B cell (primary cell): ENCODE measurements around the gene HOXA10. TPM values are rescaled to one million over a fixed set of nuclear protein-coding genes. Genes with fewer than 3 reads are reported as not detected.
A peak's percentile ranks its signal among the peaks of the same experiment; 100 is the strongest.

Experiments used
- ATAC-seq: fragments of 200-7000 bp; cut with Tn5 transposase; one replicate; pipeline ENCODE4 v1.10.0; 2021; ENCODE audit warnings: low read depth, mild to moderate bottlenecking, moderate number of reproducible peaks, moderate library complexity
- CTCF ChIA-PET: fragments of 350-600 bp; sonication (Branson Sonifier 250); formaldehyde crosslinking; loops from one replicate; lab custom pipeline; 2021; ENCODE audit warnings: antibody characterized with exemption, inconsistent platforms; lab: Charles Lee
- POLR2A ChIA-PET: fragments of 350-600 bp; sonication (Branson Sonifier 250); formaldehyde crosslinking; loops from one replicate; lab custom pipeline; 2021; ENCODE audit warnings: antibody characterized with exemption; lab: Charles Lee
- DNase-seq: peaks from one replicate; pipeline ENCODE4 v3.0.0; 2013
- H2AFZ ChIP-seq: 2 replicates; pipeline ENCODE4 v1.6.1; 2012; ENCODE audit warnings: mild to moderate bottlenecking, low read depth, low read length; ENCODE audit not compliant: insufficient read depth, poor library complexity, severe bottlenecking
- H3K27ac ChIP-seq, 2 donors: 1 replicate in 1 of 2; 2 replicates in 1 of 2; pipeline ENCODE4 v1.5.1; 2012 to 2013; ENCODE audit warnings: low read length in 2 of 2, mild to moderate bottlenecking in 2 of 2, moderate library complexity in 1 of 2
- H3K27me3 ChIP-seq, 4 experiments: fragments of 200-600 bp in 1 of 4; sonication (generic) in 1 of 4; replicated peaks in 1 of 4; 1 replicate in 2 of 4; 2 replicates in 2 of 4; pipeline versions ENCODE4 v1.6.1 to v1.7.0; 2013 to 2016; ENCODE audit warnings: low read length in 3 of 4, mild to moderate bottlenecking in 2 of 4, mixed read lengths in 1 of 4, moderate library complexity in 1 of 4; ENCODE audit not compliant: insufficient read depth in 4 of 4, control insufficient read depth in 3 of 4; ENCODE audit errors: control extremely low read depth in 1 of 4
- H3K36me3 ChIP-seq, 2 experiments: replicated peaks in 1 of 2; 1 replicate in 1 of 2; 2 replicates in 1 of 2; pipeline versions ENCODE4 v1.6.1 to v1.7.1; 2013; ENCODE audit warnings: low read length in 1 of 2; ENCODE audit not compliant: insufficient read depth in 2 of 2, control insufficient read depth in 1 of 2; ENCODE audit errors: control extremely low read depth in 1 of 2, extremely low read depth in 1 of 2
- H3K4me1 ChIP-seq, 2 donors: fragments of 200-600 bp in 1 of 2; sonication (generic) in 1 of 2; 1 replicate in 1 of 2; 2 replicates in 1 of 2; pipeline versions ENCODE4 v1.5.1 to v1.6.1; 2013 to 2017; ENCODE audit warnings: low read length in 2 of 2; ENCODE audit not compliant: control insufficient read depth in 2 of 2, insufficient read depth in 2 of 2
- H3K4me2 ChIP-seq: replicated peaks from 2 replicates; pipeline ENCODE3; 2012; ENCODE audit warnings: mild to moderate bottlenecking, low read depth, low read length; ENCODE audit not compliant: poor library complexity, severe bottlenecking
- H3K4me3 ChIP-seq, 5 experiments: fragments of 200-600 bp in 1 of 5; sonication (generic) in 1 of 5; 1 replicate in 3 of 5; 2 replicates in 2 of 5; pipeline versions ENCODE4 v1.5.1 to v1.7.0; 2011 to 2016; ENCODE audit warnings: low read length in 4 of 5, mild to moderate bottlenecking in 4 of 5, low read depth in 2 of 5, control low read depth in 1 of 5, moderate library complexity in 1 of 5; ENCODE audit not compliant: insufficient read depth in 1 of 5; ENCODE audit errors: control extremely low read depth in 1 of 5, extremely low read depth in 1 of 5
- H3K79me2 ChIP-seq: fragments of 200-600 bp; sonication (generic); one replicate; pipeline ENCODE4 v1.6.0; 2016; ENCODE audit warnings: low read length; ENCODE audit not compliant: control insufficient read depth, insufficient read depth
- H3K9ac ChIP-seq: fragments of 200-600 bp; sonication (generic); 2 replicates; pipeline ENCODE4 v1.6.1; 2017; ENCODE audit warnings: mild to moderate bottlenecking, low read length, moderate library complexity
- H3K9me3 ChIP-seq, 3 donors: one replicate each; pipeline versions ENCODE4 v1.6.1 to v1.7.1; 2013; ENCODE audit warnings: low read length in 2 of 3; ENCODE audit not compliant: control insufficient read depth in 2 of 3, insufficient read depth in 1 of 3; ENCODE audit errors: control extremely low read depth in 1 of 3
- H4K20me1 ChIP-seq: 2 replicates; pipeline ENCODE4 v1.6.0; 2012; ENCODE audit warnings: mild to moderate bottlenecking, low read length; ENCODE audit not compliant: insufficient read depth, control insufficient read depth, poor library complexity, severe bottlenecking
- H3K27ac Mint-ChIP-seq: one replicate; pipeline ENCODE4 v1.8.0; 2021; ENCODE audit warnings: mixed read lengths
- H3K27me3 Mint-ChIP-seq: one replicate; pipeline ENCODE4 v1.8.0; 2021; ENCODE audit warnings: mixed read lengths
- H3K4me1 Mint-ChIP-seq: one replicate; pipeline ENCODE4 v1.8.0; 2021; ENCODE audit warnings: mixed read lengths
- H3K4me3 Mint-ChIP-seq: one replicate; pipeline ENCODE4 v1.8.0; 2021; ENCODE audit warnings: mixed read lengths
- H3K9me3 Mint-ChIP-seq: one replicate; pipeline ENCODE4 v1.8.0; 2022; ENCODE audit warnings: mixed read lengths; ENCODE audit not compliant: insufficient read depth
- CTCF ChIP-seq: fragments of 200-600 bp; IDR thresholded peaks from one replicate; pipeline ENCODE4 v1.8.0; 2022; ENCODE audit warnings: antibody characterized with exemption, mild to moderate bottlenecking
- EZH2 ChIP-seq: IDR thresholded peaks from 2 replicates; pipeline ENCODE4 v1.6.1; 2012; ENCODE audit warnings: borderline replicate concordance, low read depth, mild to moderate bottlenecking, moderate library complexity, low read length; ENCODE audit not compliant: insufficient read depth, poor library complexity, severe bottlenecking
- WGBS: methylation state at CpG from one replicate; pipeline ENCODE4 v1.1.5; 2013; ENCODE audit warnings: missing lambda C conversion rate; ENCODE audit not compliant: insufficient coverage; 5-methylcytosine and 5-hydroxymethylcytosine counted together
- intact Hi-C: fragments of 100-400 bp; cut with micrococcal nuclease; formaldehyde crosslinking; loops from one replicate; pipeline ENCODE4 v1.10.0; 2022
- polyA plus RNA-seq: library from polyadenylated mRNA; depleted of rRNA; stranded (reverse); fragments of >200 nt; gene quantifications from 2 replicates; pipeline ENCODE4 v1.2.3, GENCODE V29; 2012
- total RNA-seq, 2 donors: library from RNA; stranded (reverse); fragments of 120-200 nt in 1 of 2; gene quantifications; 1 replicate in 1 of 2; 2 replicates in 1 of 2; pipeline versions ENCODE4 v1.2.3 to v1.2.4, GENCODE V29; 2013 to 2022

The HOXA10 gene
- total and polyA plus RNA-seq, 2 donors (not counting 1 experiment from before 2014, with no cell fraction given) = not detected

GRCh38 chr7:27187475-27188385, 13.6 kb upstream of the HOXA10 start:
- ATAC-seq (no peak), DNase-seq (peak; percentile 40)
- no peak overlapping the region for H3K27ac ChIP-seq
- H3K9me3 Mint-ChIP-seq = no peaks in the 10 kb centered on the region
- H3K4me1 Mint-ChIP-seq = peaks cover 50% of the 10 kb centered on the region
- POLR2A ChIA-PET = no interaction called here
- H3K4me3 ChIP-seq = peak overlapping the region in 1 of 5 experiments; percentile 13
- H2AFZ ChIP-seq = no peak overlapping the region
- peak overlapping the region; percentile 53 for H3K4me3 Mint-ChIP-seq
- TF ChIP-seq EZH2 (no peak), CTCF (no peak)
- peaks cover 59 to 81% of the 10 kb centered on the region in 2 donors for H3K4me1 ChIP-seq
- H3K4me2 ChIP-seq = peak overlapping the region; percentile 56
- no peak overlapping the region for H3K9ac ChIP-seq
- peaks cover 81% of the 10 kb centered on the region for H3K27me3 Mint-ChIP-seq
- H3K27ac Mint-ChIP-seq = peak overlapping the region; percentile 6
- intact Hi-C loops = loop anchor here (5.0 kb wide), 1 partner anchor 35 kb away; the partner anchor contains the start of gene HOXA3
- no peaks in the 10 kb centered on the region for H3K79me2 ChIP-seq
- no peaks in the 10 kb centered on the region for H4K20me1 ChIP-seq
- WGBS = 9% methylated on average over 45 of the region's 46 CpGs
- H3K36me3 ChIP-seq = no peaks in the 10 kb centered on the region
- peaks cover 0 to 97% (median 84%) of the 10 kb centered on the region in 4 experiments for H3K27me3 ChIP-seq
- CTCF ChIA-PET = interaction anchor here (0.8 to 5.9 kb wide), 8 partner anchors 8 to 832 kb away, joined by 3 to 28 read pairs (median 3); partner anchors contain the start of gene HOXA13
- peaks cover 0 to 80% (median 9%) of the 10 kb centered on the region in 3 donors for H3K9me3 ChIP-seq
